HCT116 (cell line): ENCODE measurements around the gene ATP5PO. TPM values are rescaled to one million over a fixed set of nuclear protein-coding genes. Genes with fewer than 3 reads are reported as not detected.

ENCODE experiments used
- ATAC-seq: fragments of 200-7000 bp; cut with Tn5 transposase; 2 replicates; pipeline ENCODE4 v1.9.1; 2020; ENCODE audit warnings: mild to moderate bottlenecking, moderate library complexity
- BruUV-seq: library from RNA; stranded (reverse); fragments of 400-500 nt; replicated peaks from 2 replicates; lab custom pipeline; 2021; lab: Mats Ljungman, UMichigan
- CTCF ChIA-PET: fragments of 300-600 bp; sonication (Branson Sonifier 250); formaldehyde crosslinking; loops from one replicate; lab custom pipeline; 2021; ENCODE audit warnings: antibody characterized with exemption; lab: Charles Lee
- POLR2A ChIA-PET: fragments of 300-600, 350-600 bp; sonication (Branson Sonifier 250); formaldehyde crosslinking; loops from one replicate; lab custom pipeline; 2021; ENCODE audit warnings: antibody characterized with exemption; lab: Charles Lee
- RAD21 ChIA-PET, 2 experiments: fragments of 300-600 bp; sonication (Branson Sonifier 250); formaldehyde crosslinking; loops; one replicate each; lab custom pipeline; 2023; ENCODE audit warnings: low total read pairs in 2 of 2; ENCODE audit not compliant: uncharacterized antibody in 2 of 2, unreplicated experiment in 2 of 2, low non-redundant PET in 1 of 2; lab: Charles Lee
- DNase-seq: peaks from one replicate; pipeline ENCODE4 v3.0.0-alpha.2; 2010; ENCODE audit warnings: low read depth, low spot score
- H2AFZ ChIP-seq: fragments of 200-600 bp; shearing (Covaris generic), sonication (generic); 2 replicates; pipeline ENCODE4 v1.6.1; 2017; ENCODE audit warnings: low read depth, mixed run types, mixed read lengths, antibody characterized with exemption, low read length; ENCODE audit not compliant: poor library complexity, severe bottlenecking
- H3K27ac ChIP-seq: 2 replicates; pipeline ENCODE4 v1.5.1; 2012; ENCODE audit warnings: low read depth, low read length
- H3K27me3 ChIP-seq: fragments of 200-600 bp; sonication (generic); 2 replicates; pipeline ENCODE4 v1.6.1; 2016; ENCODE audit warnings: mixed run types, low read length, mixed read lengths; ENCODE audit not compliant: insufficient read depth
- H3K36me3 ChIP-seq, 2 experiments: fragments of 200-500 bp in 1 of 2; fragments of 200-600 bp in 1 of 2; sonication (Bioruptor generic) in 1 of 2; sonication (generic) in 1 of 2; 2 replicates each; pipeline versions ENCODE4 v1.5.1 to v1.6.1; 2014 to 2016; ENCODE audit warnings: low read length in 2 of 2, inconsistent platforms in 1 of 2, mixed read lengths in 1 of 2, mixed run types in 1 of 2; ENCODE audit not compliant: insufficient read depth in 2 of 2, control insufficient read depth in 1 of 2
- H3K4me1 ChIP-seq, 2 experiments: fragments of 200-600 bp in 1 of 2; sonication (generic) in 1 of 2; 2 replicates each; pipeline versions ENCODE4 v1.5.1 to v1.6.1; 2012 to 2017; ENCODE audit warnings: low read length in 2 of 2, inconsistent platforms in 1 of 2, mild to moderate bottlenecking in 1 of 2, mixed read lengths in 1 of 2, mixed run types in 1 of 2, moderate library complexity in 1 of 2; ENCODE audit not compliant: insufficient read depth in 2 of 2, control insufficient read depth in 1 of 2
- H3K4me2 ChIP-seq: fragments of 200-600 bp; sonication (generic); 2 replicates; pipeline ENCODE4 v1.6.1; 2017; ENCODE audit warnings: mixed run types, low read length, mixed read lengths
- H3K4me3 ChIP-seq, 2 experiments: fragments of 200-600 bp in 1 of 2; sonication (generic) in 1 of 2; replicated peaks in 1 of 2; 2 replicates each; pipeline ENCODE4 v1.5.1; 2011 to 2016; ENCODE audit warnings: low read length in 2 of 2, control low read depth in 1 of 2, low read depth in 1 of 2, mild to moderate bottlenecking in 1 of 2, mixed read lengths in 1 of 2, mixed run types in 1 of 2
- H3K79me2 ChIP-seq: fragments of 200-600 bp; sonication (generic); 2 replicates; pipeline ENCODE4 v1.6.1; 2017; ENCODE audit warnings: mild to moderate bottlenecking, mixed run types, low read length, moderate library complexity, mixed read lengths; ENCODE audit not compliant: insufficient read depth
- H3K9ac ChIP-seq: fragments of 200-600 bp; sonication (generic); 2 replicates; pipeline ENCODE4 v1.6.1; 2016; ENCODE audit warnings: low read length, mixed read lengths
- H3K9me2 ChIP-seq: fragments of 200-600 bp; sonication (generic), shearing (Covaris generic); 2 replicates; pipeline ENCODE4 v1.6.1; 2017; ENCODE audit warnings: mixed run types, mild to moderate bottlenecking, moderate library complexity; ENCODE audit not compliant: insufficient read depth
- H3K9me3 ChIP-seq, 2 experiments: fragments of 200-500 bp in 1 of 2; fragments of 200-600 bp in 1 of 2; sonication (Bioruptor generic) in 1 of 2; sonication (generic) in 1 of 2; 2 replicates each; pipeline ENCODE4 v1.6.1; 2014 to 2017; ENCODE audit warnings: low read length in 2 of 2, mixed read lengths in 2 of 2, inconsistent platforms in 1 of 2, low read depth in 1 of 2, mild to moderate bottlenecking in 1 of 2, mixed run types in 1 of 2, moderate library complexity in 1 of 2; ENCODE audit not compliant: control insufficient read depth in 1 of 2, insufficient read depth in 1 of 2
- H4K20me1 ChIP-seq: fragments of 200-600 bp; sonication (generic), shearing (Covaris generic); 2 replicates; pipeline ENCODE4 v1.6.1; 2017; ENCODE audit warnings: mixed run types, mild to moderate bottlenecking, moderate library complexity; ENCODE audit not compliant: insufficient read depth
- ATF3 ChIP-seq: IDR thresholded peaks from 2 replicates; pipeline ENCODE4 v1.6.1; 2012
- CBX3 ChIP-seq: IDR thresholded peaks from 2 replicates; pipeline ENCODE4 v1.6.1; 2012; ENCODE audit warnings: low read depth
- CTCF ChIP-seq, 3 experiments: fragments of 200-600 bp in 1 of 3; sonication (generic) in 1 of 3; IDR thresholded peaks in 2 of 3; conservative IDR thresholded peaks in 1 of 3; 2 replicates each; pipeline ENCODE4 v1.5.1; 2012 to 2017; ENCODE audit warnings: low read depth in 2 of 3, low read length in 2 of 3, antibody characterized with exemption in 1 of 3, borderline replicate concordance in 1 of 3, control low read depth in 1 of 3, mild to moderate bottlenecking in 1 of 3, mixed read lengths in 1 of 3, mixed run types in 1 of 3, moderate library complexity in 1 of 3; ENCODE audit not compliant: insufficient read depth in 1 of 3
- ELF1 ChIP-seq: IDR thresholded peaks from 2 replicates; pipeline ENCODE4 v1.6.1; 2012; ENCODE audit warnings: low read depth, borderline replicate concordance
- SIN3A ChIP-seq: IDR thresholded peaks from 2 replicates; pipeline ENCODE4 v1.6.1; 2012; ENCODE audit warnings: low read depth
- ZFX ChIP-seq: fragments of 450-650 bp; IDR thresholded peaks from 2 replicates; pipeline ENCODE4 v1.6.1; 2017
- intact Hi-C: fragments of 100-400 bp; cut with micrococcal nuclease; formaldehyde crosslinking; loops from 2 replicates; pipeline ENCODE4 v1.10.0; 2022
- total RNA-seq: library from RNA; stranded (reverse); gene quantifications from one replicate; pipeline ENCODE4 v1.2.1, GENCODE V29; 2021; ENCODE audit not compliant: unreplicated experiment

The ATP5PO gene
- total RNA-seq, 1 experiment from 2014 or later = 238 TPM

- H3K9me3 ChIP-seq = no peaks in the 10 kb centered on the region
- no TSS peak for BruUV-seq
- DNase-seq = no peak
- H4K20me1 ChIP-seq = no peaks in the 10 kb centered on the region
- H3K79me2 ChIP-seq = no peaks in the 10 kb centered on the region
- POLR2A ChIA-PET = no interaction called here
- CTCF ChIA-PET = no interaction called here
- H3K27me3 ChIP-seq = no peaks in the 10 kb centered on the region
- intact Hi-C loops = no loop called here
- H3K4me3 ChIP-seq = no peak overlapping the region
- ATAC-seq = no peak
- H3K4me1 ChIP-seq = peaks cover 7 to 9% of the 10 kb centered on the region in 2 experiments
- no peak overlapping the region for H3K4me2 ChIP-seq
- H2AFZ ChIP-seq = no peak overlapping the region
- no peak for TF ChIP-seq ZFX
- TF ChIP-seq, all 23 proteins: peak for 0
- RAD21 ChIA-PET = no interaction called here
- Histone ChIP-seq H3K36me3 (no peaks in the 10 kb centered on the region), H3K9me2 (no peaks in the 10 kb centered on the region), H3K27ac (no peak overlapping the region), H3K9ac (no peak overlapping the region)
These were observed 56.8 kb downstream of the ATP5PO start for GRCh38 chr21:33858667-33859372.

GRCh38 chr21:33857846-33858666 is 57.5 kb downstream of the ATP5PO start:
- Histone ChIP-seq H3K9ac (no peak overlapping the region), H3K4me1 (peaks cover 7 to 9% of the 10 kb centered on the region in 2 experiments), H3K27me3 (no peaks in the 10 kb centered on the region), H3K4me2 (no peak overlapping the region), H3K36me3 (no peaks in the 10 kb centered on the region), H2AFZ (no peak overlapping the region), H3K9me2 (no peaks in the 10 kb centered on the region), H3K27ac (no peak overlapping the region), H3K4me3 (no peak overlapping the region), H3K9me3 (no peaks in the 10 kb centered on the region), H3K79me2 (no peaks in the 10 kb centered on the region), H4K20me1 (no peaks in the 10 kb centered on the region)
- ChIA-PET RAD21 (no interaction called here), POLR2A (no interaction called here), CTCF (no interaction called here)
- no TSS peak for BruUV-seq
- TF ChIP-seq ELF1 (no peak), CBX3 (no peak), CTCF (IDR thresholded peaks at IDR 0.05 in 2 of 3, conservative IDR thresholded peaks at IDR 0.05 in 1 of 3; ENCODE audit: borderline replicate concordance in 1 of 3, insufficient read depth in 1 of 3, low read depth in 2 of 3, low read length in 2 of 3) (no peak), SIN3A (no peak), ATF3 (no peak)
- intact Hi-C loops = no loop called here
- ATAC-seq (no peak), DNase-seq (no peak)
